ENCODE data around the gene HMGXB4. TPM values are rescaled to one million over a fixed set of nuclear protein-coding genes. Genes with fewer than 3 reads are reported as not detected.

The HMGXB4 gene
- total and polyA plus RNA-seq, 9 of the 15 experiments (the other 6 are each of a cell fraction or from before 2014, with no cell fraction given): 9.9 to 31.4 (median 24.8) TPM

GRCh38 chr22:35230839-35231584 lies 26.3 kb upstream of the HMGXB4 start (continued):
- no peak for TF ChIP-seq ZNF449 (CRISPR knock-in tag; IDR thresholded peaks at IDR 0.05)
- TF ChIP-seq ZNF586 (CRISPR knock-in tag; conservative IDR thresholded peaks at IDR 0.05): no peak
- no peak for TF ChIP-seq ZBTB7A (IDR thresholded peaks at IDR 0.05; ENCODE audit: borderline replicate concordance, control insufficient read depth, low read depth, low read length)
- no peak; the same call in 1 of the 2 replicates for TF ChIP-seq ESRRA (IDR thresholded peaks at IDR 0.05; ENCODE audit: borderline replicate concordance, low read depth)
- TF ChIP-seq GATAD2A (IDR thresholded peaks at IDR 0.05): no peak
- TF ChIP-seq FOXJ2 (tag; IDR thresholded peaks at IDR 0.05): no peak
- no peak for TF ChIP-seq ZNF695 (CRISPR knock-in tag; IDR thresholded peaks at IDR 0.05)
- TF ChIP-seq ZNF696 (CRISPR knock-in tag; conservative IDR thresholded peaks at IDR 0.05): no peak
- peak; percentile 28; the same call in 1 of the 2 replicates for TF ChIP-seq L3MBTL2 (IDR thresholded peaks at IDR 0.05)
- no peak for TF ChIP-seq ZNF444 (CRISPR knock-in tag; IDR thresholded peaks at IDR 0.05)
- TF ChIP-seq POLR2AphosphoS5 (IDR thresholded peaks at IDR 0.05; ENCODE audit: control insufficient read depth, insufficient read depth, low read depth, low read length): peak; percentile 83
- no peak for TF ChIP-seq POU5F1 (IDR thresholded peaks at IDR 0.05; ENCODE audit: borderline replicate concordance, low read depth, low read length, partially characterized antibody)
- no peak for TF ChIP-seq FOXK1 (CRISPR knock-in tag; IDR thresholded peaks at IDR 0.05; ENCODE audit: borderline replicate concordance)
- no peak for TF ChIP-seq MTA1 (IDR thresholded peaks at IDR 0.05; ENCODE audit: borderline replicate concordance)
- peak; percentile 73; the same call in 1 of the 2 replicates for TF ChIP-seq MAFF (IDR thresholded peaks at IDR 0.05; ENCODE audit: low read length)
- TF ChIP-seq FOSL1 (tag; conservative IDR thresholded peaks at IDR 0.05): peak; percentile 16; the same call in 1 of the 2 replicates
- TF ChIP-seq CTBP1 (IDR thresholded peaks at IDR 0.05; ENCODE audit: borderline replicate concordance): peak; percentile 82
- no peak for TF ChIP-seq BCLAF1 (IDR thresholded peaks at IDR 0.05; ENCODE audit: borderline replicate concordance in 1 of 2, control insufficient read depth in 1 of 2, low read depth in 2 of 2, low read length in 1 of 2)
- no peak for TF ChIP-seq ZNF212 (CRISPR knock-in tag; IDR thresholded peaks at IDR 0.05)
- no peak for TF ChIP-seq GABPB1 (CRISPR knock-in tag; IDR thresholded peaks at IDR 0.05)
- TF ChIP-seq COPS2 (conservative IDR thresholded peaks at IDR 0.05): no peak
- peak; percentile 85 for TF ChIP-seq TAF9B (IDR thresholded peaks at IDR 0.05; ENCODE audit: partially characterized antibody)
